Activated CD8-positive, alpha-beta memory T cell treated with anti-CD3 and anti-CD28 coated beads for 36 hours (primary cell): ENCODE results near the gene CCL2. TPM values are rescaled to one million over a fixed set of nuclear protein-coding genes. Genes with fewer than 3 reads are reported as not detected.

Experiments
- CTCF ChIA-PET: fragments of 350-600 bp; sonication (Branson Sonifier 250); formaldehyde crosslinking; loops from one replicate; lab custom pipeline; 2021; ENCODE audit warnings: antibody characterized with exemption; lab: Charles Lee
- POLR2A ChIA-PET: fragments of 350-600 bp; sonication (Branson Sonifier 250); formaldehyde crosslinking; loops from one replicate; lab custom pipeline; 2021; ENCODE audit warnings: antibody characterized with exemption; lab: Charles Lee
- total RNA-seq, 2 experiments: library from RNA; stranded (reverse); gene quantifications; one replicate each; pipeline ENCODE4 v1.2.3, GENCODE V29; 2021

CCL2 gene
- total RNA-seq, 2 experiments from 2014 or later: not detected

- ChIA-PET CTCF (no interaction called here), POLR2A (no interaction called here)
Observed at GRCh38 chr17:34303606-34304005, 48.5 kb downstream of the CCL2 start.

GRCh38 chr17:34305061-34305460 lies 50.0 kb downstream of the CCL2 start:
- CTCF ChIA-PET: no interaction called here
- POLR2A ChIA-PET: no interaction called here

GRCh38 chr17:34305606-34306005 lies 50.5 kb downstream of the CCL2 start:
- ChIA-PET CTCF (no interaction called here), POLR2A (no interaction called here)

DNA sequence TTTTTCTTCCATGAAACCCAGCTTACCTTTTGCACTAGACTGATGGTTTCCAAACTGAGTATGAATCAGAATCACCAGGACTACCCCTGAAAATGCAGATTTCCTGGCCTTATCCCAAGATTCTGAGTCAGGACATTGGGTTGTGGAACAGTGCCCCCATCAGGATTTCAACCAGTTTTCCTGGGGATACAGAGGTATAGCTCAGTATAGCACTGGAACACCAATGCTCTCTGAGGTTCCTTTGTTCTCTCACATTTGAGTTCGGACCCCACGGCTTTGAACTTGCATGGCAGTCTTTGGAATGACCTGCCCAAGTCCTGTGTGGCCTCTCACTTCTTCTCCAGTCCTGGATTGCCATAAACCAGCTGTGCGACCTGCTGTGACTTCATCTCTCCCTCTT lies 51.4 kb downstream of the CCL2 start:
- ChIA-PET CTCF (no interaction called here), POLR2A (no interaction called here)

Other genes with a start within 250 kb of the CCL2 start
- not detected for gene CCL7, start 14.9 kb downstream of the CCL2 start, total RNA-seq
- not detected for gene CCL11, start 30.5 kb downstream of the CCL2 start, total RNA-seq
- not detected for gene CCL8, start 64.2 kb downstream of the CCL2 start, total RNA-seq
- gene CCL13, start 101.2 kb downstream of the CCL2 start, total RNA-seq: not detected
- 10 to 100 TPM; 20.3 to 21.9 TPM for gene CCL1, start 107.9 kb downstream of the CCL2 start, total RNA-seq